GM12892 (cell line): ENCODE data around the gene OR2AT4.
"Not testable (repeated sequence)": the region's sequence is repeated elsewhere in the genome, so short reads cannot be mapped to it uniquely, and the experiment has no call there.

Experiments
- DNase-seq: peaks from one replicate; pipeline ENCODE4 v3.0.0; 2011; ENCODE audit not compliant: insufficient read length
- FAIRE-seq: peaks from 2 replicates; lab custom pipeline; 2011; peaks lifted over from hg19 to GRCh38; lab: Jason Lieb, UNC
- POLR2A ChIP-seq: IDR thresholded peaks from 2 replicates; pipeline ENCODE4 v1.6.1; 2011; ENCODE audit warnings: low read depth, low read length, control low read depth
- POLR2AphosphoS5 ChIP-seq: IDR thresholded peaks from 2 replicates; pipeline ENCODE4 v1.6.1; 2011; ENCODE audit warnings: low read depth, low read length, control low read depth
- TAF1 ChIP-seq: IDR thresholded peaks from 2 replicates; pipeline ENCODE4 v1.6.1; 2011; ENCODE audit warnings: low read depth, mild to moderate bottlenecking, control low read depth, low read length, borderline replicate concordance

OR2AT4 gene

DNA sequence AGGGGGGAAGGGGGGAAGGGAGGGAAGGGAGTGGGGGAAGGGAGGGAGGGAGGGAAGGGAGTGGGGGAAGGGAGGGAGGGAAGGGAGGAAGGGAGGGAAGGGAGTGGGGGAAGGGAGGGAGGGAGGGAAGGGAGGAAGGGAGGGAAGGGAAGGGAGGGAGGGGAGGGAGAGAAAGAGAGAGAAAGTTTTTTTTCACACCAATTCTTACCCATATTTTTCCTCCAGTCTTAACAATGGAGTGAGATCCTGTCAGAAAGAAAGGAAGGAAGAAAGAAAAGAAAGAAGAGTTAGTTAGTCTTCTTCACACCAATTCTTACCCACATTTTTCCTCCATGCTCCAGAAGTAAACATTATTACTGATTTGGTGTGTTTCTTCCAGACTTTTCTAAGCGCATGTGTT is 3.0 kb upstream of the OR2AT4 start:
- no peak for TF ChIP-seq POLR2AphosphoS5
- no peak for TF ChIP-seq TAF1
- TF ChIP-seq POLR2A: no peak
- FAIRE-seq (no peak), DNase-seq (no peak)

DNA sequence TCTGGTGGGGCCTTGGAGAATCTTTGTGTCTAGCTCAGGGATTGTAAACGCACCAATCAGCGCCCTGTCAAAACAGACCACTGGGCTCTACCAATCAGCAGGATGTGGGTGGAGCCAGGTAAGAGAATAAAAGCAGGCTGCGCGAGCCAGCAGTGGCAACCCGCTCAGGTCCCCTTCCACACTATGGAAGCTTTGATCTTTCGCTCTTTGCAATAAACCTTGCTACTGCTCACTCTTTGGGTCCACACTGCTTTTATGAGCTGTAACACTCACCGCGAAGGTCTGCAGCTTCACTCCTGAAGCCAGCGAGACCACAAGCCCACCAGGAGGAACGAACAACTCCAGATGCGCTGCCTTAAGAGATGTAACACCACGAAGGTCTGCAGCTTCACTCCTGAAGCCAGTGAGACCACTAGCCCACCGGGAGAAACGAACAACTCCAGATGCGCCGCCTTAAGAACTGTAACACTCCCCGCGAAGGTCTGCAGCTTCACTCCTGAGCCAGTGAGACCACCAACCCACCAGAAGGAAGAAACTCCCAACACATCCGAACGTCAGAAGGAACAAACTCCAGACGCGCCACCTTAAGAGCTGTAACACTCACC is 2.3 kb upstream of the OR2AT4 start:
- DNase-seq, FAIRE-seq: not testable (repeated sequence)

DNA sequence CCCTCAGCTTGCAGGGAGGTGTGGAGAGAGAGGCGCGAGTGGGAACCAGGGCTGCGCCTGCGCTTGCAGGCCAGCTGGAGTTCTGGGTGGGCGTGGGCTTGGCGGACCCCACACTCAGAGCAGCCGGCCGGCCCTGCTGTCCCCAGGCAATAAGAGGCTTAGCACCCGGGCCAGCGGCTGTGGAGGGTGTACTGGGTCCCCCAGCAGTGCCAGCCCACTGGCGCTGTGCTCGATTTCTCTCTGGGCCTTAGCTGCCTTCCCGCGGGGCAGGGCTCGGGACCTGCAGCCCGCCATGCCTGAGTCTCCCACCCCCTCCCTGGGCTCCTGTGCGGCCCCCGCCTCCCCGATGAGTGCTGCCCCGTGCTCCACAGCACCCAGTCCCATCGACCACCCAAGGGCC is 1.5 kb upstream of the OR2AT4 start:
- DNase-seq, FAIRE-seq: not testable (repeated sequence)

DNA sequence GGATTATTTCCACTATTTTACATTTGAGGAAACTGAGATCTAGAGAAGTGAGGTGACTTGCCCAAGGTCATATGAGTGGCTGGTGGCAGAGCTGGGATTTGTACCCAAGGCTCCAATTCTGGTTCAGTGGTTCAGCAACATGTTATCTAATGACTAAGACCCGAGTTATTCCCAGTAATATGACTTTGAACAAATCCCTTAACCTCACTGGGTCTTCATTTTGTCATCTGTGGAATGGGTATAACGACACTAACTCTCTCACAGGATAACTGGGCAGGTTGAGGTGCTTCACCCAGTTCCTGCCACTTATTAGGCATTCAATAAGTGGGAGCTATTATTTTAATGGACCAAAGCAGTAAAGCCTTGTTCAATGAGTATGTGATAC is 489 bp upstream of the OR2AT4 start:
- DNase-seq (no peak), FAIRE-seq (no peak)
- TF ChIP-seq TAF1: no peak
- no peak for TF ChIP-seq POLR2AphosphoS5
- no peak for TF ChIP-seq POLR2A

DNA sequence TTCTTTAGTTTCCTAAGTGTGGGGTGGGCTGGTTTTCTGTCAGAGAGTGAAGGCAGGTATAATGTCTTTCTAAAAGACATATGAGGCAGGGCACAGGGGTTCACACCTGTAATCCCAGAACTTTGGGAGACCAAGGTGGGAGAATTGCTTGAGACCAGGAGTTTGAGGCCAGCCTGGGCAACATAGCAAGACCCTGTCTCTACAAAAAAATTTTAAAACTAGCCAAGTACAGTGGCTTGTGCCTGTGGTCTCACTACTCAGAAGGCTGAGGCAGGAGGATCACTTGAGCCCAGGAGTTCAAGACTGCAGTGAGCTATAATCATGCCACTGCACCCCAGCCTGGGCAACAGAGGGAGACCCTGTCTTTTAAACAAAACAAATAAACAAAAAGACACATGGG is 2.3 kb downstream of the OR2AT4 start:
- not testable (repeated sequence) for DNase-seq, FAIRE-seq

DNA sequence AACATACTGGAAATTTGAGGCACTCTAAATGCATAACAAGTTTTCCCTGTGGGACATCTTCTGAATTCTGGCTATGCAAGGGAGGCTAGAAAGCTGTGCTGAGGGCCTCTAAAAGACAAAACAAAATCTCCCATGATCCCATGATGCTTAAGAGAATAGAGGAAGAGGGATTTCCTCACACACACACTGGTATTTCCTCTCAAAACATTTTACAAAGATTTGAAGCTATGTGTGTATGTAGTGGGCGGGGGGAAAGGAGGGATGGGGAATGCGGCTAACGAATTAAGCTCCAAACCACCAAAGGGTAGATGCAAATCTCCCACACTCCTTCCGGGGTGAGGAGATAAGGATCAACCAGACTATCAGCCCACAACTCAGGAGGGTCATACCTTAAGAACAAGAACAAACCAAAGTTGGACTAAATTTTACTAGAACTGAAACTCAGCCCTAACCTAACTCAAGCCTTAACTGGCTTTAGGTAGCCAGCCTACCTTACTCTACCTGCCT is 6.0 kb downstream of the OR2AT4 start:
- TF ChIP-seq POLR2A (no peak), TAF1 (no peak), POLR2AphosphoS5 (no peak)
- FAIRE-seq (no peak), DNase-seq (no peak)

DNA sequence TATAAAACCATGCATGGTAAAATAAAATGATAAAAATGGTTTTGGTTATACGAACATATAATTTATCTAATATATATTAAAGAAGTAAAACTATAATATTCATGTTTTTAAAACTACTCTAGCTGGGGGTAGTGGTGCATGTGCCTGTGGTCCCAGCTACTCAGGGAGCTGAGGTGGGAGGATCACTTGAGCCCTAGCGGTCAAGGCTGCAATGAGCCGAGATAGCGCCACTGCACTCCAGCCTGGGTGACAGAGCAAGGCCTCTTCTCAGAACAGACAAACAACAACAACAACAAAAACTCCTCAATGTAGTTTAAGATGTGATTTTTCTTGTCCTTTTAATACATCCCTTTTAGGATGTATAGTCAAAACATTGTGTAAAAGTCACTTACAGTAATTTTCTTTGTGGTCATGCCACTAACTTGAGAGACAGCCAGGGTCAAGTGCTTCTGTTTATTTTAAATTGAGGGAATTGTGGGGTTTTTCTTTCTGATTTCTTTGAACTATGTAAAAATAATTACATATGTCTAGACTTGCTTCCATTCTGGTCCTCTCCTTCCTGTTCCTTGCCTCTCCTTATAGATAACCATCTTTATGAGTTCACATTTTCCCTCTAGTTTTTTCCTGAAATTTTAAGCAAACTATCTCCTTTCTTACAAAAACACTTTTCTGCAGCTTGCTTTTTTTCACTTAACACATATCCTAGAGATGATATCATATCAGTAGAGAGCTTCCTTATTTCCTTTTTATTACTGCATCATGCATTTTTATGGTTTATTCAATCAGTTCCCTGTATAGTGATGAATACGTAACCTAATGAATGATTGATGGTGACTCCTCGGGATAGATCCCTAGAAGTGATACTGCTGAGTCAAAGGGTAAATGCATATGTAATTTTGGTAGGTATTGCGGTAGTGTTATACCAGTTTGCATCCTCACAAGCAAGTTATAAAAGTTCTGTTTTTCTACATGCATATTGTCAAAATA is 9.1 kb downstream of the OR2AT4 start:
- FAIRE-seq (no peak), DNase-seq (no peak)
- TF ChIP-seq TAF1 (no peak), POLR2AphosphoS5 (no peak)

DNA sequence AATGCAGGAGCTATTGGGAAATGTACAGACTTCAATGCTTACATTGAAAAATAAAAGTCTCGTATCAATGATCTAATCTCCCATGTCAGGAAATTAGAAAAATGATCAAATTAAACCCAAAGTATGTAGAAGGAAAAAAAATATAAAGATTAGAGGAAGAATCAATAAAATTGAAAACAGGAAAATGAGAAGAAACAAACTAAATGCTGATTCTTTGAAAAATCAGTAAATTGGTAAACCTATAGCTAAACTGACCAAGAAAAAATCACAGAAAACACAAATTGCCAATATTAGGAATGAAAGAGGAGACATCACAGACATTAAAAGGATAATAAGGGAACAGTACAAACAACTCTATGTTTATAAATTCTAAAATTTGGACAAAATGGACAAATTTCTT is 11.8 kb downstream of the OR2AT4 start:
- FAIRE-seq (no peak), DNase-seq (no peak)
- TF ChIP-seq POLR2AphosphoS5 (no peak), POLR2A (no peak), TAF1 (no peak)

DNA sequence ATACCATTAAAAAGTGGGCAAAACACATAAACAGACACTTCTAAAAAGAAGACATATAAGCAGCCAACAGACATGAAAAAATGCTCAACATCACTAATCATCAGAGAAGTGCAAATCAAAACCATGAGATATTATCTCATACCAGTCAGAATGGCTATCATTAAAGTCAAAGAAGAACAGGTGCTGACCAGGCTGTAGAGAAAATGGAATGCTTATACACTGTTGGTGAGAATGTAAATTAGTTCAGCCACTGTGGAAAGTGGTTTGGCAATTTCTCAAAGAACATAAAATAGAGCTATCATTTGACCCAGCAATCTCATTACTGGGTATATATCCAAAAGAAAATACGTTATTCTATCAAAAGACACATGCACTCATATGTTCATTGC is 13.5 kb downstream of the OR2AT4 start:
- TF ChIP-seq POLR2A: no peak
- no peak for TF ChIP-seq TAF1
- no peak for TF ChIP-seq POLR2AphosphoS5
- no peak for DNase-seq
- FAIRE-seq: peak; percentile 48

DNA sequence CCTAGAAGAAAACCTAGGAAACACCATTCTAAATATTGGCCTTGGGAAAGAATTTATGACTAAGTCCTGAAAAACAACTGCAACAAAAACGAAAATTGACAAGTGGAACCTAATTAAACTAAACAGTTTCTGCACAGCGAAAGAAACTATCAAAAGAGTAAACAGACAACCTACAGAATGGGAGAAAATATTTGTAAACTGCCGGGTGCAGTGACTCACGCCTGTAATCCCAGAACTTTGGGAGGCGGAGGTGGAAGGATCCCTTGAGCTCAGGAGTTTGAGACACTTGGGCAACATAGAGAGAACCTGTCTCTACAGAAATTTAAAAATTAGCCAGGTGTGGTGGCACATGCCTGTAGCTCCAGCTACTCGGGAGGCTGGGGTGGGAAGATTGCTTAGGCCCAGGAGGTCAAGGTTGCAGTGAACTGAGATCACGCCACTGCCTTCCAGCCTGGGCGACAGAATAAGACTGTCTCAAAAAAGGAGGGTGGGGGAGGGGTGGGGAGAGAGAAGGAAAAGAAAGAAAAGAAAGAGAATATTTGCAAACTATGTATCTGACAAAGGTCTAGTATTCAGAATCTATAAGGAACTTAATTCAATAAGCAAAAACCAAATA is 14.0 kb downstream of the OR2AT4 start:
- DNase-seq (no peak), FAIRE-seq (no peak)
- TF ChIP-seq POLR2AphosphoS5: no peak
- TF ChIP-seq POLR2A: no peak
- TF ChIP-seq TAF1: no peak

DNA sequence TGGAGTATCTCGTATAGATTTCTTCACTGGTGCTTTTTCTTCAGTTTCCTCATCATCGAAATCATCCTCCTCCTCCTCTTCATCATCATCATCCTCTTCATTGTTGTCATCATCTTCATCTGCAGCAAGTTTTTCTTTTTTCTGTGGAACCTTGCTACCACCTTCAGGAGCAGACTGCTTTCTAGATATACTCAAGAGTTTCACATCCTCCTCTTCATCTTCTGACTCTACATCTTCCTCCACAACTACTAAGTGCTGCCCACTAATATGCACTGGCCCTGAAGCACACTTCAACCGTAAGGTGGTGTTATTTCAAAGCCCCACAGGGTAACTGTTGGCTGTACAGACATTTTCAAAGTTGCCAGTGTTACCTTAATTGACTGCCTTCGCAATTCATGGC is 17.1 kb downstream of the OR2AT4 start:
- TF ChIP-seq POLR2AphosphoS5 (no peak), POLR2A (no peak), TAF1 (no peak)
- no peak for FAIRE-seq
- no peak for DNase-seq

DNA sequence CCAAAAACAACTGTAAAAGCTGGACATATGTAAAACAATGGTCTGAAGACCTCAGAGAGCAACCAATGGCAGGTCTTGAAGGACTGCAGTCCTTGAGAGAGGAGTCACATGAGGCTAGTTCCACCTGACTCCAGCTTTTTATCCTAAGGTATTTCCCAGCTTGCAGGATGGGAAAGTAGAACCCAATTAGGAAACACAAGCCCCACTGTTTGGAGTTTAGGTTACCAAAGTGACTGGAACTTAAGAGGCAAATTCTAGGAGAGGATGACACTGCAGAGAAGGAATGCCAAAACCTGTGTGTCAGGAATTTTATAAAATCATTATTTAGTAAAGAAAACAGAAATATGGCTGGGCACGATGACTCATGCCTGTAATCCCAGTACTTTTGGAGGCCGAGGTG is 18.4 kb downstream of the OR2AT4 start:
- no peak for DNase-seq

More for the DNA sequence above, 18.4 kb downstream of the OR2AT4 start:
- no peak for FAIRE-seq
- no peak for TF ChIP-seq POLR2AphosphoS5
- no peak for TF ChIP-seq TAF1
- no peak for TF ChIP-seq POLR2A
